Gastrocnemius medialis (tissue), 4 donors: ENCODE data around the gene YIPF1. TPM values are rescaled to one million over a fixed set of nuclear protein-coding genes. Genes with fewer than 3 reads are reported as not detected.
"Not testable (repeated sequence)": the region's sequence is repeated elsewhere in the genome, so short reads cannot be mapped to it uniquely, and the experiment has no call there.

ENCODE experiments used
- ATAC-seq, 2 donors: fragments of 150-250 bp; one replicate each; pipeline ENCODE4 v1.9.1; 2016
- DNase-seq, 2 donors: peaks; one replicate each; pipeline ENCODE4 v3.0.0-alpha.2; 2019
- H3K27ac ChIP-seq, 4 donors: fragments of 200-600 bp; sonication (generic); 1 replicate in 1 of 4; 2 replicates in 3 of 4; pipeline ENCODE4 v1.5.1; 2016 to 2018; ENCODE audit warnings: mild to moderate bottlenecking in 2 of 4, moderate library complexity in 1 of 4
- H3K27me3 ChIP-seq, 3 donors: fragments of 200-600 bp; sonication (generic) in 2 of 3; 1 replicate in 1 of 3; 2 replicates in 2 of 3; pipeline versions ENCODE4 v1.5.1 to v1.6.0; 2016 to 2019; ENCODE audit warnings: mild to moderate bottlenecking in 1 of 3, moderate library complexity in 1 of 3
- H3K36me3 ChIP-seq, 2 donors: fragments of 200-600 bp; sonication (generic) in 1 of 2; one replicate each; pipeline ENCODE4 v1.5.1; 2017 to 2018
- H3K4me1 ChIP-seq, 2 donors: fragments of 200-600 bp; sonication (generic) in 1 of 2; one replicate each; pipeline ENCODE4 v1.5.1; 2016 to 2017; ENCODE audit warnings: mild to moderate bottlenecking in 2 of 2
- H3K4me3 ChIP-seq, 4 donors: fragments of 200-600 bp; sonication (generic) in 3 of 4; 1 replicate in 1 of 4; 2 replicates in 3 of 4; pipeline ENCODE4 v1.5.1; 2016 to 2019; ENCODE audit warnings: mild to moderate bottlenecking in 2 of 4
- H3K9me3 ChIP-seq, 3 donors: fragments of 200-600 bp; sonication (generic) in 2 of 3; 1 replicate in 1 of 3; 2 replicates in 2 of 3; pipeline ENCODE4 v1.5.1; 2016 to 2019
- POLR2A ChIP-seq, 2 donors: fragments of 450-650 bp; IDR thresholded peaks; one replicate each; pipeline ENCODE4 v1.6.1; 2017; ENCODE audit warnings: antibody characterized with exemption in 2 of 2, mild to moderate bottlenecking in 2 of 2, moderate library complexity in 2 of 2
- in situ Hi-C, 4 donors: fragments of 200-750 bp; cut with MboI; loops; one replicate each; pipeline versions ENCODE4 v1.15.0 to v1.8.0; 2017; ENCODE audit warnings: low sequenced_read_pairs in 4 of 4
- intact Hi-C: fragments of 100-400 bp; cut with DNase I; formaldehyde crosslinking; loops from one replicate; pipeline ENCODE4 v1.15.1; 2023; ENCODE audit warnings: low total_unique reads
- total RNA-seq, 4 donors: library from RNA; depleted of rRNA; stranded (reverse); fragments of >200 nt; gene quantifications; one replicate each; pipeline versions ENCODE4 v1.1.0 to v1.2.3, GENCODE V29; 2016
- TF ChIP-seq, protein P1 (sequence below), 5 experiments: fragments of 450-650 bp in 3 of 5; fragments of 200-600 bp in 2 of 5; sonication (generic) in 2 of 5; IDR thresholded peaks in 4 of 5; conservative IDR thresholded peaks in 1 of 5; 1 replicate in 4 of 5; 2 replicates in 1 of 5; pipeline ENCODE4 v1.5.1; 2016 to 2019; ENCODE audit warnings: antibody characterized with exemption in 5 of 5, mild to moderate bottlenecking in 3 of 5, moderate library complexity in 3 of 5

Gene YIPF1
- total RNA-seq, 4 donors from 2014 or later, result 18.8 to 34.8 (median 27.2) TPM

DNA sequence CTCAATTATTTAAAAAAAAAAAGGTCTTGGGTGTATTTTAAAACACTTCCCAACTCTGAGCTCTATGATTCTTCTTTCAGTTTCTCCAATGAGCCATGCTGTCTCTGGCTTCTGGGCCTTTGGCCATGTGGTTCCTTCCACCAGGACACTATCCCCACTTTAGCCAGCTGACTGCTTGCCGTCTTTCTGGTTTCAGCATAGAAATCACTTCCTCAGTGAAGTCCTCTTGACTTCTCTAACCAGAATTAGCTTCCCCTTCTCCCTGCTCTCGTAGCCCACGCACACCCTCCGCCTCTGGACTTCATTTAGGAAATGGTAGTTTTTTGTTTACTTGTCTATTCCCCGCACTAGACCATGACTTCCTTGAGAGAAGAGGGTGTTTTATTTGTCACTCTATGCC lies 3.3 kb upstream of the YIPF1 start:
- no peaks in the 10 kb centered on the region for H3K9me3 ChIP-seq
- ATAC-seq, result no peak
- H3K4me3 ChIP-seq, result no peak overlapping the region
- intact Hi-C loops, result no loop called here
- peaks cover 14 to 19% of the 10 kb centered on the region in 2 donors for H3K4me1 ChIP-seq
- in situ Hi-C loops, result no loop called here
- no peaks in the 10 kb centered on the region for H3K27me3 ChIP-seq
- peak overlapping the region in 2 of 4 donors; percentile 10 to 18 for H3K27ac ChIP-seq
- peak in 1 of 2 donors; percentile 18 for DNase-seq
- TF ChIP-seq, protein P1, sequence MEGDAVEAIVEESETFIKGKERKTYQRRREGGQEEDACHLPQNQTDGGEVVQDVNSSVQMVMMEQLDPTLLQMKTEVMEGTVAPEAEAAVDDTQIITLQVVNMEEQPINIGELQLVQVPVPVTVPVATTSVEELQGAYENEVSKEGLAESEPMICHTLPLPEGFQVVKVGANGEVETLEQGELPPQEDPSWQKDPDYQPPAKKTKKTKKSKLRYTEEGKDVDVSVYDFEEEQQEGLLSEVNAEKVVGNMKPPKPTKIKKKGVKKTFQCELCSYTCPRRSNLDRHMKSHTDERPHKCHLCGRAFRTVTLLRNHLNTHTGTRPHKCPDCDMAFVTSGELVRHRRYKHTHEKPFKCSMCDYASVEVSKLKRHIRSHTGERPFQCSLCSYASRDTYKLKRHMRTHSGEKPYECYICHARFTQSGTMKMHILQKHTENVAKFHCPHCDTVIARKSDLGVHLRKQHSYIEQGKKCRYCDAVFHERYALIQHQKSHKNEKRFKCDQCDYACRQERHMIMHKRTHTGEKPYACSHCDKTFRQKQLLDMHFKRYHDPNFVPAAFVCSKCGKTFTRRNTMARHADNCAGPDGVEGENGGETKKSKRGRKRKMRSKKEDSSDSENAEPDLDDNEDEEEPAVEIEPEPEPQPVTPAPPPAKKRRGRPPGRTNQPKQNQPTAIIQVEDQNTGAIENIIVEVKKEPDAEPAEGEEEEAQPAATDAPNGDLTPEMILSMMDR (IDR thresholded peaks at IDR 0.05 in 4 of 5, conservative IDR thresholded peaks at IDR 0.05 in 1 of 5), result no peak
- TF ChIP-seq POLR2A (IDR thresholded peaks at IDR 0.05), result no peak
- no peaks in the 10 kb centered on the region for H3K36me3 ChIP-seq

DNA sequence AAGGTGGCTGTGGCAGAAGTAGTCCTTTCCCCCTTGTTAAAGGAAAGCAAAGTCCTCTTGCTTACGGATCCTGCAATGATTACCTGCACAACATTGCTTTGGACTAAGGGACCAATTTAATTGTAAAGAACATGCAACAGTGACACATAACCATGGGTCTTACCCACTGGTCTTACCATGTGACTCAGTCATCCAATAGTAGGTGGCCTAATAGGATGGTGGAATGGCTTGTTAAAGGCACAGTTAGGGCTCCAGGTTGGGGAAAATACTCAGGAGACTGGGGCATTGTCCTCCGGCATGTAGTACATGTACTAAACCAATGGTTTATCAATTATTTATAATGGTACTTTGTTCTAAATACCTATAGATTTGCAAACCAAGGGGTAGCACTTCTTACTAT lies 2.1 kb upstream of the YIPF1 start:
- Histone ChIP-seq H3K4me1 (peaks cover 14 to 15% of the 10 kb centered on the region in 2 donors), H3K27ac (no peak overlapping the region), H3K9me3 (no peaks in the 10 kb centered on the region), H3K4me3 (no peak overlapping the region), H3K27me3 (no peaks in the 10 kb centered on the region), H3K36me3 (peaks cover 0 to 4% of the 10 kb centered on the region in 2 donors)
- intact Hi-C loops, result no loop called here
- no peak for TF ChIP-seq POLR2A (IDR thresholded peaks at IDR 0.05)
- TF ChIP-seq, protein P1 (IDR thresholded peaks at IDR 0.05 in 4 of 5, conservative IDR thresholded peaks at IDR 0.05 in 1 of 5), result no peak
- in situ Hi-C loops, result no loop called here
- DNase-seq (no peak), ATAC-seq (no peak)

DNA sequence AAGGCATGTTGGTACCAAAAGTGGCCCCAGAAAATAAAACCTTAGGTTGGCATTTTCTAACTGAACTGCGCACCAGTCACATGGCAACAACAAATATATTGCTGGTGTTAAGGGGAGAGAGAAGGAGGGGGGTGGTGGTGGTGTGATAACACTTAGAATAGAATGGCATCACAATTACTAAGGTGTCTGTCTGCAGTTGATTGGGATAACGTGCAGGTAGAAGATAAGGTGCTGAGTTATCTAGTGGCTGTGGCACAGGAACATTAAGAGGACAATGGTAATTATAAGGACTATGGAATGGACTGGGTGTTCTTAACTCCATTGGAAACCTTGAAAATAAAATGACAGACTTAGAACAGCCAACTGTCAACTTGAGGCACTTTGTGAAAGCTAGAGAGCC lies 1.4 kb upstream of the YIPF1 start:
- H3K27me3 ChIP-seq, result no peaks in the 10 kb centered on the region
- ATAC-seq (no peak), DNase-seq (no peak)
- no peak overlapping the region for H3K4me3 ChIP-seq
- peaks cover 14 to 15% of the 10 kb centered on the region in 2 donors for H3K4me1 ChIP-seq
- in situ Hi-C loops (no loop called here), intact Hi-C loops (no loop called here)
- H3K36me3 ChIP-seq, result peaks cover 0 to 4% of the 10 kb centered on the region in 2 donors
- TF ChIP-seq POLR2A (IDR thresholded peaks at IDR 0.05), result no peak
- TF ChIP-seq, protein P1 (IDR thresholded peaks at IDR 0.05 in 4 of 5, conservative IDR thresholded peaks at IDR 0.05 in 1 of 5), result no peak
- H3K9me3 ChIP-seq, result no peaks in the 10 kb centered on the region
- H3K27ac ChIP-seq, result no peak overlapping the region

DNA sequence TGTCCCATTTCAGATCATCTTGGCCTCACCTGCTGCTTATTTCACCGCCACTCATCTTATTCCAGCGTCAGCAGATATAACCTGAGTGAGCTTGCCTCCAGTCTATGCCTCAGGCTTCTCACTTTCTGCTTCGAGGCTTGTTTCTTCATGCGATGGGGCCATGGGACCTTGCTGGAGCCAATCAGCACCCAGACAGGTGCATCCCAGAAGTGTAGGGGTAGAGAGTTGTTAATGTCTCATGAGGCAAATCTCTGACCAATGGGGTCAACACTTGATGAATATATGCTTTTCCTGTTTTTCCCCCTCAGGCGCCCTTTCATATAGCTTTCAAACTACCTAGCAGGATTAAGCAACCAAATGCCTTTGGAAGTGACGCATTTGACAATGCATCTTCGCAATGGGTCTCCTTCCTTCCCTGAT lies 935 bp upstream of the YIPF1 start:
- Histone ChIP-seq H3K9me3 (no peaks in the 10 kb centered on the region), H3K4me3 (peak overlapping the region; percentile 90 to 97 (median 95)), H3K27me3 (no peaks in the 10 kb centered on the region), H3K36me3 (peaks cover 0 to 4% of the 10 kb centered on the region in 2 donors), H3K4me1 (peaks cover 14 to 15% of the 10 kb centered on the region in 2 donors), H3K27ac (peak overlapping the region; percentile 76 to 86 (median 80))
- DNase-seq (peak in 1 of 2 donors; percentile 50), ATAC-seq (peak; percentile 57 to 63)
- no peak for TF ChIP-seq POLR2A (IDR thresholded peaks at IDR 0.05)
- TF ChIP-seq, protein P1 (IDR thresholded peaks at IDR 0.05 in 4 of 5, conservative IDR thresholded peaks at IDR 0.05 in 1 of 5), result no peak
- in situ Hi-C loops (no loop called here), intact Hi-C loops (no loop called here)

DNA sequence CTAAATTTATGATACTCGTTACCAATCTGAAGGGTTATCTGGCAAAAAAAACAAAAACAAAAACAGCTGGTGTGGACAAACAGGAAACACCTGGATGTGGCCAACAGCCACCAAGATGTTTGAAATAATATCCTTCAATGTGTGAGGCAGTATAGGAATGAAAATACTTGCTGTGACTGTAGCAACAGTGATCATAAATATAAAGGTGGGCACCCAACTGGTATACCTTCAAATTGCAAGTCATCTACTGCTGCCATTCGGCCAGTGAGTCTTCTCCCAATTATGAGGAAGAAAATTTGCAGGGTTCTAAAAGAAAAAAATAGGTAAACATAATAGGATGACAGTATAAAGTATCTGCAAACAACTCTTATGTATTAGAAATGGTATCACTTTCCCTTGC lies 916 bp downstream of the YIPF1 start:
- Histone ChIP-seq H3K36me3 (peaks cover 0 to 4% of the 10 kb centered on the region in 2 donors), H3K27me3 (no peaks in the 10 kb centered on the region), H3K9me3 (no peaks in the 10 kb centered on the region), H3K4me1 (peaks cover 14 to 15% of the 10 kb centered on the region in 2 donors), H3K4me3 (peak overlapping the region; percentile 90 to 97 (median 95)), H3K27ac (peak overlapping the region; percentile 76 to 86 (median 80))
- TF ChIP-seq POLR2A (IDR thresholded peaks at IDR 0.05), result no peak
- TF ChIP-seq, protein P1 (IDR thresholded peaks at IDR 0.05 in 4 of 5, conservative IDR thresholded peaks at IDR 0.05 in 1 of 5), result no peak
- DNase-seq (no peak), ATAC-seq (no peak)
- in situ Hi-C loops (loop anchor here (5.0 to 10.0 kb wide), 3 partner anchors 56 to 66 kb away; partner anchors contain the start of genes IFT25 (in 3 of the 4) and LRRC42 (in 3 of the 4)), intact Hi-C loops (loop anchor here (1.0 to 5.0 kb wide), 5 partner anchors 50 to 829 kb away; partner anchors contain the start of genes LRRC42, NDC1, TCEANC2 and TMEM59)

DNA sequence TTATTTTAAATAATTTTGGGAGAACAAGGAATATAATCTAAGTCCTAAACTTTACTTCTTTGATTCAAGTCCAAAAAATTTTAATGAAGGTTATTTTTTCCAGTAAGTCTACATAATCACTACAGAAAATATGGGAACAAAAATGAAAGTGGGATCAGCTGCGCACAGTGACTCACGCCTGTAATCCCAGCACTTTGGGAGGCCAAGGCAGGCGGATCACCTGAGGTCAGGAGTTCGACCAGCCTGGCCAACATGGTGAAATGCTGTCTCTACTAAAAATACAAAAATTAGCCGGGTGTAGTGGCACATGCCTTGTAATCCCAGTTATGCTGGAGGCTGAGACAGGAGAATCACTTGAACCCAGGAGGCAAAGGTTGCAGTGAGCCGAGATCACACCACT lies 6.0 kb downstream of the YIPF1 start:
- intact Hi-C loops, H3K27me3 ChIP-seq, H3K9me3 ChIP-seq, H3K4me3 ChIP-seq, H3K27ac ChIP-seq, ATAC-seq, H3K4me1 ChIP-seq, DNase-seq: not testable (repeated sequence)
- peaks cover 0 to 29% of the 10 kb centered on the region in 2 donors for H3K36me3 ChIP-seq
- in situ Hi-C loops, result loop anchor here in 3 of 4 donors (10.0 kb wide), 2 partner anchors 61 to 71 kb away; partner anchors contain the start of genes IFT25 (in 2 of the 3) and LRRC42 (in 2 of the 3)

DNA sequence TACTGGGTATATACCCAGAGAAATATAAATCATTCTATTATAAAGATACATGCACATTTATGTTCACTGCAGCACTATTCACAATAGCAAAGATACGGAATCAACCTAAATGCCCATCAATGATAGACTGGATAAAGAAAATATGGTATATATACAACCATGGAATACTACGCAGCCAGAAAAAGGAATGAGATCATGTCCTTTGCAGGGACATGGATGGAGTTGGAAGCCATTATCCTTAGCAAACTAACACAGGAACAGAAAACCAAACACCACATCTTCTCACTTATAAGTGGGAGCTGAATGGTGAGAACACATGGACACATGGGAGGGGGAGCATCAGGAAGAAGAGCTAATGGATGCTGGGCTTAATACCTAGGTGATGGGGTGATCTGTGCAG lies 7.7 kb downstream of the YIPF1 start:
- intact Hi-C loops, ATAC-seq, H3K27me3 ChIP-seq, H3K4me3 ChIP-seq, H3K4me1 ChIP-seq, H3K9me3 ChIP-seq, H3K27ac ChIP-seq, DNase-seq: not testable (repeated sequence)
- peaks cover 3 to 42% of the 10 kb centered on the region in 2 donors for H3K36me3 ChIP-seq
- in situ Hi-C loops, result loop anchor here in 3 of 4 donors (10.0 kb wide), 2 partner anchors 63 to 73 kb away; partner anchors contain the start of genes IFT25 (in 2 of the 3) and LRRC42 (in 2 of the 3)
